Activated CD8-positive, alpha-beta T cell treated with anti-CD3 and anti-CD28 coated beads for 36 hours (primary cell): ENCODE results near the gene KRTAP12-2. TPM values are rescaled to one million over a fixed set of nuclear protein-coding genes. Genes with fewer than 3 reads are reported as not detected.

Experiments used
- ATAC-seq: fragments of 200-7000 bp; cut with Tn5 transposase; one replicate; pipeline ENCODE4 v1.10.0; 2021; ENCODE audit warnings: mild to moderate bottlenecking, moderate library complexity
- CTCF ChIA-PET: fragments of 350-600 bp; sonication (Branson Sonifier 250); formaldehyde crosslinking; loops from one replicate; lab custom pipeline; 2021; ENCODE audit warnings: antibody characterized with exemption; lab: Charles Lee
- POLR2A ChIA-PET: fragments of 350-600 bp; sonication (Branson Sonifier 250); formaldehyde crosslinking; loops from one replicate; lab custom pipeline; 2021; ENCODE audit warnings: antibody characterized with exemption; lab: Charles Lee
- DNase-seq: peaks from one replicate; pipeline ENCODE4 v3.0.0-alpha.2; 2020
- H3K27ac Mint-ChIP-seq: one replicate; pipeline ENCODE4 v1.8.0; 2021; ENCODE audit warnings: mild to moderate bottlenecking, mixed read lengths
- H3K27me3 Mint-ChIP-seq: one replicate; pipeline ENCODE4 v1.8.0; 2021; ENCODE audit warnings: mixed read lengths
- H3K36me3 Mint-ChIP-seq: one replicate; pipeline ENCODE4 v1.8.0; 2021; ENCODE audit warnings: low read depth, mixed read lengths
- H3K4me1 Mint-ChIP-seq: one replicate; pipeline ENCODE4 v1.8.0; 2021; ENCODE audit warnings: low read depth, mixed read lengths
- H3K4me3 Mint-ChIP-seq: one replicate; pipeline ENCODE4 v1.8.0; 2021; ENCODE audit warnings: mild to moderate bottlenecking, moderate library complexity, mixed read lengths
- H3K9me3 Mint-ChIP-seq: one replicate; pipeline ENCODE4 v1.8.0; 2021; ENCODE audit warnings: mixed read lengths
- intact Hi-C: fragments of 100-400 bp; cut with micrococcal nuclease; formaldehyde crosslinking; loops from one replicate; pipeline ENCODE4 v1.10.0; 2022
- total RNA-seq, 2 experiments: library from RNA; stranded (reverse); gene quantifications; one replicate each; pipeline ENCODE4 v1.2.3, GENCODE V29; 2021
- TF ChIP-seq, protein P1 (sequence below): fragments of 200-600 bp; IDR thresholded peaks from one replicate; pipeline ENCODE4 v1.8.0; 2022; ENCODE audit warnings: antibody characterized with exemption, mild to moderate bottlenecking

Gene KRTAP12-2
- total RNA-seq, 2 experiments from 2014 or later = not detected

DNA sequence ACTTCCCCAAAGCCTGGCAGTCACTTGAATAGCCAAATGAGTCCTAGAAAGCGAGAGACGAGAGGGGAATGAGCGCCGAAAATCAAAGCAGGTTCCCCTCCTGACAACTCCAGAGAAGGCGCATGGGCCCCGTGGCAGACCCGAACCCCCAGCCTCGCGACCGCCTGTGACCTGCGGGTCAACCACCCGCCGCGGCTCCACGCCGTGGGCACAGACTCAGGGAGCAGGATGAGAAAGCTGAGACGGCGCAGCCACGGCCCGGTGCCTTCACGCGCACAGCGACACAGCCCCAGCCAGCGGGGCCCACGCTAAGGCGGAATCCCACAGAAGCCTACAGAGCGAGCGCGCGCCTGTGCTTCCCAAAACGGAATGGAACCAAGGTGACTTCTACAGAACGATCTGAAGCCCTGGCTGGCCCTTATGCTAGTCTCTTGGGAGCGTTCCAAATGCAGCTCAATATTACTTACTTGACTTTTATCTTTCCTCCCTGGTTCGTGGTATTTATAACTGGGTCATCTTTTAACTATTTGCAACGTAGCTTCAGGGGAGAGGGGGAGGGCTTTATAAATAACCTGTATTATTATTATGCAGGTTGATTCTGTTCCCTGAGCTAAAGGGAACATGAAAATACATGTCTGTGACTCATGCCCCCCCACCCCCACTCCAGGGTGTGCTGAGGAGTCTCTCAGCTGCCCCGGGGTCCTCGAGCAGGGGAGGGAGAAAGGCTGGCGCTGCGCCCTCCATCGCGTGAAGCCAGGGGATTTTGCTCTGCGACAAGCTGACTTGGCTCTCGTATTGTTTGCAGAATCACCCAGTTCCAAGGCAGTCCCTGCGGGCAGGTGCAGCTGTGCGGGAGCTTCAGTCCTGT is 42.9 kb upstream of the KRTAP12-2 start:
- ChIA-PET CTCF (interaction anchor here (0.9 kb wide), 1 partner anchor 84 kb away, joined by 6 read pairs; no protein-coding TSS in a partner anchor), POLR2A (no interaction called here)
- Mint-ChIP-seq H3K4me1 (peaks cover 19% of the 10 kb centered on the region), H3K4me3 (no peak overlapping the region), H3K27me3 (peaks cover 79% of the 10 kb centered on the region), H3K9me3 (peaks cover 9% of the 10 kb centered on the region), H3K36me3 (peaks cover 9% of the 10 kb centered on the region), H3K27ac (no peak overlapping the region)
- ATAC-seq = peak; percentile 57
- intact Hi-C loops = no loop called here
- peak; percentile 42 for DNase-seq
- TF ChIP-seq, protein P1, sequence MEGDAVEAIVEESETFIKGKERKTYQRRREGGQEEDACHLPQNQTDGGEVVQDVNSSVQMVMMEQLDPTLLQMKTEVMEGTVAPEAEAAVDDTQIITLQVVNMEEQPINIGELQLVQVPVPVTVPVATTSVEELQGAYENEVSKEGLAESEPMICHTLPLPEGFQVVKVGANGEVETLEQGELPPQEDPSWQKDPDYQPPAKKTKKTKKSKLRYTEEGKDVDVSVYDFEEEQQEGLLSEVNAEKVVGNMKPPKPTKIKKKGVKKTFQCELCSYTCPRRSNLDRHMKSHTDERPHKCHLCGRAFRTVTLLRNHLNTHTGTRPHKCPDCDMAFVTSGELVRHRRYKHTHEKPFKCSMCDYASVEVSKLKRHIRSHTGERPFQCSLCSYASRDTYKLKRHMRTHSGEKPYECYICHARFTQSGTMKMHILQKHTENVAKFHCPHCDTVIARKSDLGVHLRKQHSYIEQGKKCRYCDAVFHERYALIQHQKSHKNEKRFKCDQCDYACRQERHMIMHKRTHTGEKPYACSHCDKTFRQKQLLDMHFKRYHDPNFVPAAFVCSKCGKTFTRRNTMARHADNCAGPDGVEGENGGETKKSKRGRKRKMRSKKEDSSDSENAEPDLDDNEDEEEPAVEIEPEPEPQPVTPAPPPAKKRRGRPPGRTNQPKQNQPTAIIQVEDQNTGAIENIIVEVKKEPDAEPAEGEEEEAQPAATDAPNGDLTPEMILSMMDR = no peak

DNA sequence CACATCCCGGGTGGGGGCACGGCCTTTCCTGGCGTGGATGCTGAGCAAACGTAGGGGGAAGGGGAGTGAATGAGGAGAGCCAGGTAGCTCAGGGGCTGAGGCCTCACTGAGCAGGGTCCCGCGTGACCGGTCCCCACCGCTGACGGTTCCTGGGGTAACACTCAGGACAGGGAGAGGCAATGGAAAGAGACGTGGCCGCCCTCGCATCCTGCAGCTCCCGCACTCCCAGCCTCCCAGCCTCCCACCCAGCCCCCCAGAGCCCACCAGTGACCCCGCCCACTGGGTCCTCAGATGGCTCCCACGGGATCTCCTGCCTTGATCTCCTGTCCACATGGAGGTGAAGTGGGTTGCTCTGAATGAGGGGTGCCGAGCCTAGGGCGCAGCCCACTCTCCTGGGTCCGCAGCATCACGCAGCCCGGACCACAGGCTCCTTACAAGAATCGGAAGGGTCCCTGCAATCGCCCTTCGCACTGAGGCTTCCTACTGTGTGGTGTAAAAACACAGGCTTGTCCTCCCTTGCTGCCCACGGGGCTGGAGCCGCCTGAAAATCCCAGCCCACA is 42.2 kb upstream of the KRTAP12-2 start:
- POLR2A ChIA-PET = no interaction called here
- intact Hi-C loops = no loop called here
- H3K27ac Mint-ChIP-seq = no peak overlapping the region
- H3K36me3 Mint-ChIP-seq = peaks cover 9% of the 10 kb centered on the region
- TF ChIP-seq, protein P1 = no peak
- H3K4me1 Mint-ChIP-seq = peaks cover 19% of the 10 kb centered on the region
- H3K4me3 Mint-ChIP-seq = no peak overlapping the region
- peaks cover 79% of the 10 kb centered on the region for H3K27me3 Mint-ChIP-seq
- DNase-seq (no peak), ATAC-seq (no peak)
- CTCF ChIA-PET = interaction anchor here (1.1 kb wide), 2 partner anchors 85 to 221 kb away, joined by 3 read pairs; no protein-coding TSS in a partner anchor
- peaks cover 9% of the 10 kb centered on the region for H3K9me3 Mint-ChIP-seq

DNA sequence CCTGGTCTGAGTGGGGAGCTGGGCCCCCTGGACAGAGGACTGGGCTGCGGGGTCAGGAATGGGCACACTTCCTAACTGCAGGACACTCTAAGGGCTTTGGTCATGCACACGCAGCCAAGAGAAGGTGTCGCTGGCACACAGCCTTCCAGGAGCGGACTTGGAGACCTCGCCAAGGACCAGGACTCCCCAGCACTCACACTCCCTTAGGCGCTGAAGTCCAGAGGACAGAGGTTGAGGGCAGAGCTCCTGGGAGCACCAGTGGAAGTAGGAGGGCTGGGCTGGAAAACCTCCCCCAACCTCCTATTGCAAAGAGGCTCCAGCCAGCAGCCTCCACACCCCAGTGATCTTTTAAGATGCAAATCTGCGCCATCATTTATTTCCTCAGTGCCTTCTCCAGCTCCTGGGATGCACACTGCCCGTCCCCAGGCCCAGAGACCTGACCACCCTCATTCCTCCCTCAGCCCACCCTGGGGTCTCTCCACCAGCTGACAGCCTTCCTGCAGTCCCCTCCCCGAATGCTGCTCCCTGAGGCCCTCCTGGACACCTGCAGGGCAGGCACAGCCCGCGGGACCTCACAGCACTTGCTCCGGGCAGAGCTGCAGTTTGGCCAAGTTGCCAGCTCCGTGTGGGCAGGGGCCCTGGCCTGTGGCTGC is 41.6 kb upstream of the KRTAP12-2 start:
- H3K9me3 Mint-ChIP-seq = peaks cover 9% of the 10 kb centered on the region
- ATAC-seq (no peak), DNase-seq (no peak)
- H3K4me1 Mint-ChIP-seq = peaks cover 19% of the 10 kb centered on the region
- H3K27me3 Mint-ChIP-seq = peaks cover 76% of the 10 kb centered on the region
- intact Hi-C loops = no loop called here
- TF ChIP-seq, protein P1 = no peak
- ChIA-PET POLR2A (no interaction called here), CTCF (interaction anchor here (1.1 kb wide), 2 partner anchors 86 to 221 kb away, joined by 3 read pairs; no protein-coding TSS in a partner anchor)
- H3K36me3 Mint-ChIP-seq = peaks cover 9% of the 10 kb centered on the region
- no peak overlapping the region for H3K4me3 Mint-ChIP-seq
- no peak overlapping the region for H3K27ac Mint-ChIP-seq

DNA sequence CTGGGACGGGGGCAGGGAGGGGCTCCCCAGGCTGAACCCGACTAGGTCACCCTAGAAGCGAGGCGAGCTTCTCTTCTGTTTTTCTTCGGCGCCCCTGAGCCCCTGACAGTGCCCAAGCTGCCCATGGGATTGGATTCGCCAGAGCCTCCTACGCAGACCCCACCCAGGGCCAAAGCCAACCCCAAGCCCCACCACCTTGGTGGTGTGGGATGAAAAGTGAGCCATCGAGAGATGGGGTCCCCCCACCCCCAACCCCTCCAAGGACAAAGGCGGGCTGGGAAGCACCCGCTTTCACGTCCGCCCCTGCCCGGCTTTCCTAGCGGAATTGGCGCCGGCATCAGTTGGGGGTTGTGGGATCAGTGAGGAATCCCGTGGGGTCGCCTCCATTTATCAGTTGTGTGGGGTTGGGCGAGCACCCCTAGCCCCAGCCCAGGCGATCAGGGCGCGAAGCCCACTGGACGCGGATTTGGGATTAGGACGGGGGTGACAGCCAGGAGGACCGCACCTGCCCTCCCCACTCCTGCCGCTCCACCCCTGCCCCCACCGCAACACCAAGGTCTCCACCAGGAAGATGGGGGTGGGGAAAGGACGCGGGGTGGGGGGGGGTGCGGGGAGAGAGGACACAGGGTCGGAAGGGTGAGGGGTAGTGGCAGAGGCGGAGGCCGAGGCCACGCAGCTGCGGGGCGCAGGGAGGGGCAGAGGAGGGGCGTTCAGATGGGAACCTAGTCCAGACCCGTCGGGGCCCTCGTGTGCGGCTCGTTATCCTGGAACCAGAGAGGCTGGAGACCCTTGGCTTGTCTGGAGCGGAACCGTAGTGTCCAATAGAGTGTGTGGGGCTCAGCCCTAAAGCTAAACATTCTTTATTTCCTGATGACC is 40.2 kb upstream of the KRTAP12-2 start:
- ChIA-PET POLR2A (no interaction called here), CTCF (interaction anchor here (1.2 kb wide), 1 partner anchor 87 kb away, joined by 3 read pairs; no protein-coding TSS in a partner anchor)
- no peak overlapping the region for H3K27ac Mint-ChIP-seq
- H3K4me1 Mint-ChIP-seq = peaks cover 19% of the 10 kb centered on the region
- intact Hi-C loops = no loop called here
- no peak for DNase-seq
- no peak for ATAC-seq
- H3K36me3 Mint-ChIP-seq = peaks cover 9% of the 10 kb centered on the region
- H3K4me3 Mint-ChIP-seq = no peak overlapping the region
- peaks cover 76% of the 10 kb centered on the region for H3K27me3 Mint-ChIP-seq
- TF ChIP-seq, protein P1 = no peak
- H3K9me3 Mint-ChIP-seq = peaks cover 9% of the 10 kb centered on the region
